HG02678 (cell line): ENCODE results near the gene RALA.
"Not testable (repeated sequence)": the region's sequence is repeated elsewhere in the genome, so short reads cannot be mapped to it uniquely, and the experiment has no call there.

Source experiments
- ATAC-seq: cut with Tn5 transposase; IDR thresholded peaks from one replicate; pipeline ENCODE4 v1.9.1; 2021; ENCODE audit warnings: mild to moderate bottlenecking, moderate library complexity; ENCODE audit not compliant: unreplicated experiment

Gene RALA

DNA sequence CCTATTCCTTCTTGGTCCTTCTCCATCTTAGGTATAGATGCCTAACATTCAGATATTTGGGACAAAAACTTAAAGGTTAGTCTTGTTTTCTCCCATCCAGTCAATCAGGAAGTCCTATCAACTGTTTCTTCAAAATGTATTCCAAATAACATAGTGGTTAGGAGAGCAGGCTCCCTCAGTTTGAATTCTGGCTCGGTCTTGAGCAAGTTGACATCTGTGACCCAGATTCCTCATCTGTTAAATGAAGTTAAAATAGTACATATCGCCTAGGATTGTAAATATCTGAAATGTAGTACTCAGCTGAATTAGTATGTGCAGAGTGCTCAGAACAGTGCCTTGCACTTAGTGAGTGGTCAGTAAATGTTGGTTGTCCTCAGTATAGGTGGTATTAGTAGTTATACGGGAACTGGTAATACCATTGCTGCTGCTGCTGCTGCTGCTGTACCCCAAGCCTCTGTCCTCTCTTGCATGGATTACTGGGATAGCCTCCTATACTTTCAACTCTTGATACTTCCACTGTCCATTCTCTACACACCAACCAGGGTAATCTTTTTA, 58.6 kb downstream of the RALA start:
- no peak for ATAC-seq

DNA sequence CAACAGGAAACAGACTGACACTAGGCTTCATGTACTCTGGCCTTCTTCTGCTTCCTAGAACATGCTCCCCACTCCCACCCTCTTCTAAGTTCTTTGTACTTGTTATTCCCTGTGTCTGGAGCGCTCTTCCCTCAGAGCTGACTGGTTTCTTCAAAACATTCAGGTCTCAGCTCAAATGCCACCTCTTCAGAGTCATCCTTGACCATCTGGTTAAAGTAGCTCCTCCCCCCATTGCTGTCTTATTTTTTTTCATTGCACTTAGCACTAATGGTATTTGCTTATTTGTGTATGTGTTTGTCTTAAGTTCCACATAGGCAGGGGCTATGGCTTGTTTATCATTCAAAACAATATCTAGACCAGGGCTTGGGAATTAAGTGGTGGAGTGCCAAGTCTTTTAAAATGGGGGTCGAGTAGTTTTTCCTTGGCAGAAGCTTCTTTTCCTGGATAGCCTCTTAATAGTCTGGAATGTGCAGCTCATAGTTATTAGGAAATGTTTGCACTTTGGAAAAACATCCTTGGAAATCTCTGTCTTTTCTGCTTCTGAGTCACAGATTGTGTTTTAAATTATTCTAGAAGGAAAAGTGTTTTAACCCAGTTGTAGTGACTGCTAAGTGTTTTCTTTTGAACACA, 60.0 kb downstream of the RALA start:
- no peak for ATAC-seq

DNA sequence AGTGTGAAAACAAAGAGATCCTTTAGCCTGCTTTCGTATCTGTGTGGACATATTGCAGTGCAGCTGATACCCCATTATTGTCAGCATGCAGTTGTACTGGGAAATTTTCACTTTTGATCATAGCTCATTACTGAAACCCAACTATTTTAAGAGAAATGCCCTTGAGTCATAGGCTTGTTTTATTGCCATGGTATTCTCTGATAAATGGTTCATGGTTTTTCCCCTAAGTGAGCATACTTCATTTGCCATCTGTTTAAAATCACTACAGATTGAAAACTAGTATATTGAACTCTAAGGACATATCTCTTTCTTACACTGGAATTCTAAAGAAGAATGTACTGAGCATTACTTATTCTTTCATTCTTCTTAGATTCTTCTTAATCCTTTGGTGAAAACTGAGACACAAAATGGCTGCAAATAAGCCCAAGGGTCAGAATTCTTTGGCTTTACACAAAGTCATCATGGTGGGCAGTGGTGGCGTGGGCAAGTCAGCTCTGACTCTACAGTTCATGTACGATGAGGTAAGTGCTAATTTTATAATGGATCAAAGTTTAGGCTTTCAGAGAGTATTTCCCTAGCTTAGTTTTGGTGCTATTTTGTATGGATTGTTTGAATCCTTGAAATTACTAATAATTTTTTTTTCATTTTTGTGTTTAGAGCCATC, 63.0 kb downstream of the RALA start:
- ATAC-seq = peak; percentile 73

DNA sequence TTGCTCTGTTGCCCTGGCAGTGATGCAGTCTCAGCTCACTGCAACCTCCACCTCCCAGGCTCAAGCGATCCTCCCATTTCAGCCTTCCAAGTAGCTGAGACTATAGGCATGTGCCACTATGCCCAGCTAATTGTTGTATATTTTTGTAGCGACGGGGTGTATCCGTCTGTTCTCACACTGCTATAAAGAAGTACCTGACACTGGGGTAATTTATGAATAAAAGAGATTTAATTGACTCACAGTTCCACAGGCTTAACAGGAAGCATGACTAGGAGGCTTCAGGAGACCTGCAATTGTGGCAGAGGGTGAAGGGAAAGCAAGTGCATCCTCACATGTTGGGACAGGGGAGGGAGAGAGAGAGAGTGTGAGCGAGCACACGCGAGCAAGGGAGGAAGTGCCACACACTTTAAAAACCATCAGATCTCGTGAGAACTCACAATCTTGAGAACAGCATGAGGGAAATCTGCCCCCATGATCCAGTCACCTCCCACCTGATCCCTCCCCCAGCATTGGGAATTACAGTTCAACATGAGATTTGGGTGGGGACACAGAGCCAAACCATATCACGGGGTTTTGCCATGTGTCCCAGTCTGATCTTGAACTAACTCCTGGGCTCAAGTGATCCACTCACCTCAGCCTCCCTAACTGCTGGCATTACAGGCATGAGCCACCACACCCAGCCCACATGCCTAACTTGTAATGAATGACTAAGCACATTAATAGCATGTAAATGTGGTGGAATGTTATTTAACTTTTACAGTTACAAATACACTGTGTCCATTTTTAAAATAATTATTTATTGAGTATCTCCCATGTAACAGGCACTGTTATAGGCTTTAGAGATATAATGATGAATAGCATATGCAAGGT, 65.5 kb downstream of the RALA start:
- no peak for ATAC-seq

DNA sequence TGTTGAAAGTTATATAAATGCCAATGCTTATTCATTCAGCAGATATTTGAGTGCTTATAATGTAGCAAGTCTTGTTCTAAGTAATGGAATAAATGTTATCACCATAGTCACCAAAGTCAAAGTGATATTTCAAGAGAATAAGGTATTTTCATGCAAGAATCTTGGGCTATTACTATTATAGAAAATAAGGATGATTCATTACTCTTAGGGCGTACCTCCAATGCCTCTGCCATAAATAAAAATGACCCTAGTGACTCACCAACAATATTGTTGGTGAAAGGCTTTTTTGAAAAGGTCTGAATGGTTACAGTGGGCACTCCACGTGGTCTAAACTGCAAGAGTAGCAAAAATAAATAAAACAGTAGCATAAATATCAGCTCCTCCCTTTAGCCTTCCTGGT, 68.4 kb downstream of the RALA start:
- no peak for ATAC-seq

DNA sequence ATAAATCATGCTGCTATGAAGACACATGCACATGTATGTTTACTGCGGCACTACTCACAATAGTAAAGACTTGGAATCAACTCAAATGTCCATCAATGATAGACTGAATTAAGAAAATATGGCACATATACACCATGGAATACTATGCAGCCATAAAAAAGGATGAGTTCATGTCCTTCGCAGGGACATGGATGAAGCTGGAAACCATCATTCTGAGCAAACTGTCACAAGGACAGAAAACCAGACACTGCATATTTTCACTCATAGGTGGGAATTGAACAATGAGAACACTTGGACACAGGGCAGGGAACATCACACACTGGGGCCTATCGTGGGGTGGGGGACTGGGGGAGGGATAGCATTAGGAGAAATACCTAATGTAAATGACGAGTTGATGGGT, 69.7 kb downstream of the RALA start:
- not testable (repeated sequence) for ATAC-seq

DNA sequence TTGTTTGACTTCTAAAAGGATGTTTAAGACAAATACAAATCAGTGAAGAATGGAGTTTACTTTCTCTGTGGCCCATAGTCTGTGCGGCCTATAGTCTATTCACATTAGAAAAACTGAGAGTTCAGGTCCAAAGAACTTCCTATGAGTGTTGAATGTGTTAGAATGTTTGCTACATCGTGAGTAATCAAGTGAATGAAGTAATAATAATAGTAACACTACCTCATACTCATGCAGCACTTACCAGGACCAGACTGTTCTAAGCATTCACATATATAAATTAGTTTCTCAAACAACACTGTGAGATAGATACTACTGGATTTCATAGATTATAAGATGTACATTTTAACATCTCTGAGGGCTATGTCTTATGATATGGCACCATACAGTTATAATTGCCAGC, 70.4 kb downstream of the RALA start:
- no peak for ATAC-seq

DNA sequence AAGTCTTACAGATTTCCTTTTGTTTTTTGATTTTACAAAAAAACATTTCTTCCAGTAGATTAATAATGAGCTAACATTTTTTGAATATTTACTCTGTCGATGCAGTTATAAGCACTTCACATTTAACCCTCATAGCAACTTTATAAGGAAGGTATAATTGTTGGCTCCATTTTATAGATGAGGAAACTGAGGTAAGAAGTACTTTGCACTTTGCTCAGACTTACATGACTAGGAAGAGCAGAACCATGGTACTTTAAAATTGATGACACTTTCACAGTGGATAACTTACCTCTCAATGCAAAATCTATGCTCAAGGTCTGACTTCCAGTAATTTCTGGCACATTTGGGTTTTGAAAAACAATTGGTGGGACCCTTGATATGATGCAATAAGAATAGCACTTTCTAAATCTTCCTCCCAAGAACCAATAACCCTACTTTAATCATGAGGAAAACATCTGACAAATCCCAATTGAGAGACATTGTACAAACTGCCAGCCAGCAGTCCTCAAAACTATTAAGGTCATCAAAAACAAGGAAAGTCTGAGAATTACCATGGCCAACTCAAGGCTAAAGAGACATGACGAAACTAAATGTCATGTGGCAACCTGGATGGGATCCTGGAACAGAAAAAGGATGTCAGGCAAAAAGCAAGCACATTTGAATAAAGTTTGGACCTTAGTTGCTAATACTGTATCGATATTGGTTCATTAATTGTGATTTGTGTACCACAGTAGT, 72.6 kb downstream of the RALA start:
- no peak for ATAC-seq

DNA sequence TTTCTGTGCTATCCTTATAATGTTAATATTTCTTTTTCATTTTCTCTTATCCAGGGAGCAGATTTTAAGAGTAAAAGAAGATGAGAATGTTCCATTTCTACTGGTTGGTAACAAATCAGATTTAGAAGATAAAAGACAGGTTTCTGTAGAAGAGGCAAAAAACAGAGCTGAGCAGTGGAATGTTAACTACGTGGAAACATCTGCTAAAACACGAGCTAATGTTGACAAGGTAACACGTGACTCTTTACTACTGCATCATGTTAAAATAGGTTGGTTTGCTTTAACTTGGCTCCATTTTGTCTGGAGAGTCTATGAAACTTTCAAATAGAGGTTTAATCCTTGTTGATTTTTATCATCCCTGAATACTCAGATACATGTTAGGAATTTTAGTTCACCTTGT, 73.3 kb downstream of the RALA start:
- no peak for ATAC-seq

DNA sequence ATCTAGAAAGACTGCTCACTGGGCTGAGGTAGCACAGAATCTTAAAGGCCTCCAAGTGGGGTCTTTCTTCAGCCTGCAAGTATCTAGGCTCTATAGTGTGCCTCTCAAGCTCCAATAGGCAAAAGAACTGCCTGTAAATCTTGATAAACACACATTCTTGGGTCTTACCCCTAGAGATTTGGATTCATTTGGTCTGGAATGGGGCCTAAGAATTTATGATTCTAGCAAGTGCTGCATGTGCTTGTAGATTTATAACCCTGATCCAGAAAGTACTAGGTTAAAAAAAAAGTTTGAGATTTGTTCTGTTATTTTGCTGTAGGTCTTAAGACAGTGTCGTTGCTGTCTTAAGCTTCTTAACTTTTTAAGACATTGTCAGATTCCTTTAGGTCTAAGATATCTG, 74.1 kb downstream of the RALA start:
- ATAC-seq = no peak

DNA sequence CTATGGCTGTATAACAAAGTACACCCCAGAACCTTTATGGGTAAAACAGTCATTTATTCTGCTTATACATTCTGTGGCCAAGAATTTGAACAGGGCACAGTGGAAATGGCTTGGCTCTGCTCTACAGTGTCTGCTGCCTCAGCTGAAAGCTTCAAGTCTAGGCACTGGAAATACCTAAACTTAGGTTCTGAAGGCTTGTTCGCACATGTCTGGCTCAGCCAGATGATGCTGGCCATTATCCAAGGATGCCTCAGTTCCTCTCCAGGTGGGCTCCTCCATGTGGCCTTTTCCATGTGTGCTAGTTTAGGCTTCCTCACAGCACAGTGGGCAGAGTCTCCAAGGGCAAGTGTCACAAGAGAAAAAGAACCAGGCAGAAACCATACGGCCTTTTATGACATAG, 76.8 kb downstream of the RALA start:
- ATAC-seq = no peak

DNA sequence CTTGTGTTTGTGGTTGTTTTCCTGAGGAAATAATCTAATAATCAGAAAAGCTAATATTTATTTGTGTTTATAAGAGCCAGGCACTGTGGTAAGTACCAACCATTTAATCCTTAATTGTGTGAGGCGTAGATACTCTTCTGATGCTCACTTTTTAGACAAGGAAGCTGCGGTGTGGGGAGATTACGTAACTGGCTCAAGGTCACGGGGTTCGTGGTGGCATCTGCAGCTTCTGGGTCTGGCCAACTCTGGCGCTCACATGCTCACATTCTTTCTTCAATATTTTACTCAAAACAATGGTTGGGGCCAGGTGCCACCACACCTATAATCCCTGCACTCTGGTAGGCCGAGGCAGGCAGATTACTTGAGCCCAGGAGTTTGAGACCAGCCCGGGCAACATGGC, 77.6 kb downstream of the RALA start:
- no peak for ATAC-seq

DNA sequence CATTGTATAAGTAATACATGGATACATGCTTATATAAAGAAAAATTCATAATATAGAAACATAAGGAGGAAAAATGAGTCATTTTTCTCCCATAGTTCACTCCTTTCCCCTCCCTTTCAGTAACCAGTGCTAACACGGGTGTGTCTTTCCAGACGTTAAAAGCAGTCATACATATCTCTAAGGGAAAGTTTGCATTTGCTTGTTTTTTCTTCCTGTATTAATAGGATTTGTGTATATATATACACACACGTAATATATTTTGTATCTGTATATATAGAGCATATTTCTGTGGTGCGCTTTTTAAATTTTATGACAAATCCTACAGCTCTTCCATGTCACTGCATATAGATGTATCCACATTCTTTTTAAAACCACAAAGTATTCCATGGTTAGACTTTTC, 78.8 kb downstream of the RALA start:
- no peak for ATAC-seq

DNA sequence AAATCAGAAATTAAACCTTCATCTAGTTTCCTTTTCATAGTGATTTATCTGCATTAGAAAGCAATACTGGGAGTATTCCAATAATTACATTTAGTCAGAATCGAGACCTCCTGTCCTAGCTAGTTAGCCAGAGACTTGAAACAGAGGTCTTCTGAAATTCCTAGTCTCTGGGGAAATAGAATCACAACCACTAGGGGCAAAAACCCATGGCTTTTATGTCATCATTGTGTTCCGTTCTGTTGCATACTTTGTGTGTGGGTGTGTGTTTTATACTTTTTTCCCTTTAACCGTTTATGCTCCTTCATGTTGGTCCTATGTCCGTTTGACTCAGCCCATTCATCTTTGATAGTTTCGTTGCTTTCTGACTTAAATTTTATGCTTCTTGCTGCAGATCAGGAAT, 79.8 kb downstream of the RALA start:
- ATAC-seq = no peak

DNA sequence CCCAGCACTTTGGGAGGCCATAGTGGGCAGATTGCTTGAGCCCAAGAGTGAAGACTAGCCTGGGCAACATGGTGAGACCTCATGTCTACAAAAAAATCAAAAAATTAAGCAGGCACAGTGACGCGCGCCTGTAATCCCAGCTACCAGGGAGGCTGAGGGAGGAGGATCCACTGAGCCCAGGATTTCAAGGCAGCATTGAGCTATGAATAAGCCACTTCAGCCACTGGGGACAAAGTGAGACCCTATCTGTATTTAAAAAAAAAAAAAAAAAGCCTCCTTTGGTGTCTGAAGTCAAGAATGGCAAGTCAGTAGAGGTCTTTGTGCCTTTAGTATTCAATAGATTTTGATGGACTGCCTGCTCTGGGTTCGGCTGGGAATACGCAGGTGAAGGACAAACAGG, 85.7 kb downstream of the RALA start:
- ATAC-seq = no peak

DNA sequence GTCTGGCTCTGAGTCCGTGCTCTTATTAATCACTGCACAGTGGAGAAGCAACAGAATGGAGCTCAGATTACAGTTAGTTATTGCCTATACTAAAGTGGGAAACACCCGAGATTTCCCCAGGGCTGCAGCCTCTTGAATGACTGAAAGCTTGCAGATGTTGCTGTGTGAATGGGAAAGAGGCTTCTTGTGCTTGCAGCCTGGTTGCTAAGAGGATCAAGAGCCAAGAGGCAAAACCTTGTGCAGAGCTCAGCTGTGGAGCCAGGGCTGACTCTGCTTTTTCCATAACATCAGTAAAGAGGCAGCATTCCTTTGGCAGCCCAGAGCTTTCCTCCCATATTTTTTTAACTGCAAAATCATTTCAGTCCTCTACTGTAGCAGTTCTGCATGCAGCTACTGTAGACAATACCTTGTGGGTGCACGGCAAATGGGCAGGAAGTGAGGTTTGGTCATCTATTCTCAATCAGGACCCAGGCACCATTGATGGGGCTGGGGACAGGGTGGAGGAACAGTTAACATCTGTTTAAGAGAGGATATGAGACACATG, 86.5 kb downstream of the RALA start:
- peak; percentile 79 for ATAC-seq

DNA sequence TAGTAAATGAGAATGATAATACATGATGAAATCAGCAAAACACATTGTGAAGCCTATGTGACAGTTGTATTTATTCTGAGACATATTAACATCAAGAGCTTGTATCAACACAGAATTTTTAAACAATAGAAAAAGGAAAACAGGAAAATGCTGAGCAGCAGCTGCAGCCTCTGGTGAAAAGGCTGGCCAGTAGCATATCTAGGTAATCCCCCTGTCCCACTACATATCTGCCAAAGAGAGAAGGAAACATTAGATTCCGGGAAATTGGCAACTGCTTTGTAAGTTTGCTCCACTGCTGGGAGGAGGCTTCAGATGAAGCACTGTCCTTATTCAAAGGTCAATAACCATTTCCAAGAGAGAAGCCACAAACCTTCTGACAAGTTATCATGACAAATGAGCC, 89.4 kb downstream of the RALA start:
- no peak for ATAC-seq

DNA sequence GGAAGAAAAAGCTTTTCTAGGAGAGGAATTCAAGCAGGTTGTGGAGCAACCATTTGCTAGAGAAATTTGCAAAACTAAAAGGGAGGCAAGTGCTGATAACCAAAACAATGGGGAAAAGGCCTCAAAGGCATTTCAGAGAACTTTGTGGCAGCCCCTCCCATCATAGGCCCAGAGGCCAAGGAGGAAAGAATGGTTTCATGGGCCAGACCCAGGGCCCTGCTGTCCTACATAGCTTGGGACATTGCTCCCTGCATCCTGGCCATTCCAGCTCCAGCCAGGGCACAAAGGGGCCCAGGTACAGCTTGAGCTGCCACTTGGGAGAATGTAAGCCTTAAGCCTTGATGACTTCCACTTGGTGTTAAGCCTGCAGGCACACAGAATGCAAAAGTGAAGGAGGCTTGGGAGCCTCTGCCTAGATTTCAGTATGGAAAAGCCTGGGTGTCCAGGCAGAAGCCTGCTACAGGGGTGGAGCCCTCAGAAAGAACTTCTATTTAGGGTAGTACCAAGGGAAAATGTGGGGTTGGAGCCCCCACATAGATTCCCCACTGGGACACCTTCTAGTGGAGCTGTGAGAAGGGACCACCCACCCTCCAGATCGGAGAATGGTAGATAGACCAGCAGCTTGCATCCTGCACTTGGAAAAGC, 91.2 kb downstream of the RALA start:
- ATAC-seq = no peak

DNA sequence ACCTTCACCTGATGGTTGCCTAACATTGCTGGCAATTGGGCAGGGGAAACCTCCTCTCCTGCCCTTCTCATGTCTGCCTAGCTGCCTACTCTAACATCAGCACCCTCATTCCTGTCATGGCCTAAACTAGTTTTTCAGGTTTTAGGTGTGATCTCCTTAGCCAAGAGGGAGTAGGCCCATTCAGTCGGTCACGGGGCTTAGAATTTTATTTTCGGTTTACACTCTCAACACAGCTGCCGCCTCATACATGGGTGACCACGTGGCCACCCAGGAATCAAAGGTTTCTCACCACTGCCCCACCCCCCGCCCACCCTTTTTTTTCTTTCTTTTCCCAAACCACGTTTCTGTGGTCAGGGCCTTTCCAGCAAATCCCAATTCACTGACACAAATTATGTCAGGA, 97.2 kb downstream of the RALA start:
- no peak for ATAC-seq

DNA sequence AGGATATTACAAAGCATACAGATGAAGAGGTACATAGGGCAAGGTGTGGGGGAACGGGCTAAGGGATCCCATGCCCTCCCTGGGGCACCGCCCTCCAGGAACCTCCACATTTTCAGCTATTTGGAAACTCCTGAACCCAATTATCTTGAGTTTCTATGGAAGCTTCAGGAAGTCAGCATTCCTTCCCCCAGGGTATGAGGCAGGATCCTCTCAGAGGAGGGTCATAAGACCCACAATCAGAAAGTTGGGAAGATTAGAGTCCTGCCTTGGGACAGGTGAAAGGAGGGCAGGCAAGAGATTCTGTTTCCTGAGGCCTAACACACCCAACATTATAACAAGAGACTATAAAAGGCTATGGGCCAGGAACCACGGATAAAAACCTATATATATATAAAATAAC, 98.0 kb downstream of the RALA start:
- no peak for ATAC-seq
